ENCODE data around the gene CYP4X1.

- TF ChIP-seq POLR2A (IDR thresholded peaks at IDR 0.05), result no peak
- TF ChIP-seq, protein P1, sequence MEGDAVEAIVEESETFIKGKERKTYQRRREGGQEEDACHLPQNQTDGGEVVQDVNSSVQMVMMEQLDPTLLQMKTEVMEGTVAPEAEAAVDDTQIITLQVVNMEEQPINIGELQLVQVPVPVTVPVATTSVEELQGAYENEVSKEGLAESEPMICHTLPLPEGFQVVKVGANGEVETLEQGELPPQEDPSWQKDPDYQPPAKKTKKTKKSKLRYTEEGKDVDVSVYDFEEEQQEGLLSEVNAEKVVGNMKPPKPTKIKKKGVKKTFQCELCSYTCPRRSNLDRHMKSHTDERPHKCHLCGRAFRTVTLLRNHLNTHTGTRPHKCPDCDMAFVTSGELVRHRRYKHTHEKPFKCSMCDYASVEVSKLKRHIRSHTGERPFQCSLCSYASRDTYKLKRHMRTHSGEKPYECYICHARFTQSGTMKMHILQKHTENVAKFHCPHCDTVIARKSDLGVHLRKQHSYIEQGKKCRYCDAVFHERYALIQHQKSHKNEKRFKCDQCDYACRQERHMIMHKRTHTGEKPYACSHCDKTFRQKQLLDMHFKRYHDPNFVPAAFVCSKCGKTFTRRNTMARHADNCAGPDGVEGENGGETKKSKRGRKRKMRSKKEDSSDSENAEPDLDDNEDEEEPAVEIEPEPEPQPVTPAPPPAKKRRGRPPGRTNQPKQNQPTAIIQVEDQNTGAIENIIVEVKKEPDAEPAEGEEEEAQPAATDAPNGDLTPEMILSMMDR (IDR thresholded peaks at IDR 0.05), result no peak
Observed at GRCh38 chr1:47036764-47037163, 13.3 kb downstream of the CYP4X1 start.

Data from sigmoid colon (tissue), 3 donors.